GM12865 (cell line): ENCODE data around the gene OR2G3.

Experiments used
- DNase-seq: peaks from one replicate; pipeline ENCODE4 v3.0.0; 2010; ENCODE audit warnings: low read depth
- H3K4me3 ChIP-seq: 2 replicates; pipeline ENCODE4 v1.5.1; 2011; ENCODE audit warnings: mild to moderate bottlenecking, low read depth, low read length, control low read depth
- TF ChIP-seq, protein P1 (sequence below): IDR thresholded peaks from 2 replicates; pipeline ENCODE4 v1.5.1; 2011; ENCODE audit warnings: low read length, control low read depth, low read depth, inconsistent platforms; ENCODE audit not compliant: insufficient read depth; ENCODE audit errors: missing control alignments

The OR2G3 gene

GRCh38 chr1:247578946-247579460 lies 26.4 kb upstream of the OR2G3 start:
- no peak for DNase-seq
- no peak overlapping the region for H3K4me3 ChIP-seq
- TF ChIP-seq, protein P1, sequence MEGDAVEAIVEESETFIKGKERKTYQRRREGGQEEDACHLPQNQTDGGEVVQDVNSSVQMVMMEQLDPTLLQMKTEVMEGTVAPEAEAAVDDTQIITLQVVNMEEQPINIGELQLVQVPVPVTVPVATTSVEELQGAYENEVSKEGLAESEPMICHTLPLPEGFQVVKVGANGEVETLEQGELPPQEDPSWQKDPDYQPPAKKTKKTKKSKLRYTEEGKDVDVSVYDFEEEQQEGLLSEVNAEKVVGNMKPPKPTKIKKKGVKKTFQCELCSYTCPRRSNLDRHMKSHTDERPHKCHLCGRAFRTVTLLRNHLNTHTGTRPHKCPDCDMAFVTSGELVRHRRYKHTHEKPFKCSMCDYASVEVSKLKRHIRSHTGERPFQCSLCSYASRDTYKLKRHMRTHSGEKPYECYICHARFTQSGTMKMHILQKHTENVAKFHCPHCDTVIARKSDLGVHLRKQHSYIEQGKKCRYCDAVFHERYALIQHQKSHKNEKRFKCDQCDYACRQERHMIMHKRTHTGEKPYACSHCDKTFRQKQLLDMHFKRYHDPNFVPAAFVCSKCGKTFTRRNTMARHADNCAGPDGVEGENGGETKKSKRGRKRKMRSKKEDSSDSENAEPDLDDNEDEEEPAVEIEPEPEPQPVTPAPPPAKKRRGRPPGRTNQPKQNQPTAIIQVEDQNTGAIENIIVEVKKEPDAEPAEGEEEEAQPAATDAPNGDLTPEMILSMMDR, result no peak

GRCh38 chr1:247588060-247588459 lies 17.3 kb upstream of the OR2G3 start, which contains the start of gene OR2G2:
OR2G2 (plus strand) TSS chr1:247588360; CDS start chr1:247588360, 0 bp downstream.
- TF ChIP-seq, protein P1, result no peak
- no peak within 1 kb of the TSS for H3K4me3 ChIP-seq
- no peak for DNase-seq

DNA sequence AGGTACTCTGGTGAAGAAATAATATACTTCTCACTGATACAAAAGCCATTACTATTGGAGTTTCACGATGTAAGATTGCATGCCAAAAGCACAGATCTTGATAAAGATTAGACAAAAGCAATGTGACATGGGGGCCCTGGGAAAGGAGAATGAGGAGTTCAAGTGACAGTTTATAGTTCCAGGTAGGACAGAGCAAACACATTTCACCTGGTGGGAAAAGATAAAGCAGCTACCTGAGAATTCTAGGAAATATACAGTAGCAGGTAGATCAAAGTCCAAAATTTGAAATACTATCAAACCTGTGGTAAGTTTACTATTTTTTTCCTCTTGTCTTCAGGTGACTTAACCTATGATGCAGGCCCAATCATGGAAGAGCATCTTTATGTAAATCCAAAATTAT lies 8.0 kb downstream of the OR2G3 start:
- H3K4me3 ChIP-seq, result no peak overlapping the region
- TF ChIP-seq, protein P1, result no peak
- DNase-seq, result no peak

- TF ChIP-seq, protein P1, result no peak
- no peak overlapping the region for H3K4me3 ChIP-seq
- DNase-seq, result no peak
These were observed 9.2 kb downstream of the OR2G3 start for GRCh38 chr1:247614625-247615024.

GRCh38 chr1:247627951-247628350 lies 22.6 kb downstream of the OR2G3 start:
- no peak overlapping the region for H3K4me3 ChIP-seq
- DNase-seq, result no peak
- TF ChIP-seq, protein P1, result no peak

DNA sequence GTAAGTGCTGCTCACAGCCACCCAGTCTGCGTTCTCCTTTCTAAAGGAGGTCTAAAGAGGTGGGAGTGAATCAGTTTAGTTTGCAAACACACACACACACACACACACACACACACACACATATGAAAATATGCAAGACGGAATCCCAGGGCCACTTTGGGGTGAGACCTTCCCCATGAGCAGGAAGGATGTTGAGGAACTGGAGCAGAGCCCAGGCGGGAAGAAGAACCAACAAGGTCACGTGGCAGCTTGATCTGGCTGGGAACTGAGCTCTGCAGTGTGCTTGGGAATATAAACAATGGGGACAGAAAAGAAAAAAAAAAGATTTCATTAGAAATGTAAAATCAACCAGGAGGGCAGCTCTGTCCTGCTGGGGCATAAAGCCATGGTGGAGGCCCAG lies 32.6 kb downstream of the OR2G3 start:
- no peak overlapping the region for H3K4me3 ChIP-seq
- TF ChIP-seq, protein P1, result no peak
- no peak for DNase-seq

GRCh38 chr1:247638781-247639180 lies 33.4 kb downstream of the OR2G3 start:
- DNase-seq, result no peak
- H3K4me3 ChIP-seq, result no peak overlapping the region

More at GRCh38 chr1:247638781-247639180, 33.4 kb downstream of the OR2G3 start:
- TF ChIP-seq, protein P1, result no peak
